Prostate gland (tissue), 2 donors: ENCODE results near the gene SLC6A6. TPM values are rescaled to one million over a fixed set of nuclear protein-coding genes. Genes with fewer than 3 reads are reported as not detected.

ENCODE experiments used
- DNase-seq: peaks from one replicate; pipeline ENCODE4 v3.0.0-alpha.2; 2019; ENCODE audit warnings: low spot score
- H3K27ac ChIP-seq, 2 donors: fragments of 200-600 bp; sonication (generic); 2 replicates each; pipeline ENCODE4 v1.5.1; 2017 to 2019
- H3K27me3 ChIP-seq: fragments of 200-600 bp; sonication (generic); replicated peaks from 2 replicates; pipeline ENCODE4 v1.5.1; 2019; ENCODE audit not compliant: insufficient read depth
- H3K36me3 ChIP-seq, 2 donors: fragments of 200-600 bp; sonication (generic); 1 replicate in 1 of 2; 2 replicates in 1 of 2; pipeline versions ENCODE4 v1.5.1 to v1.8.1; 2017 to 2019
- H3K4me1 ChIP-seq: fragments of 200-600 bp; sonication (generic); replicated peaks from 2 replicates; pipeline ENCODE4 v1.5.1; 2019
- H3K4me3 ChIP-seq, 2 donors: fragments of 200-600 bp; sonication (generic); 2 replicates each; pipeline ENCODE4 v1.5.1; 2017 to 2019
- H3K9me3 ChIP-seq: fragments of 200-600 bp; sonication (generic); 2 replicates; pipeline ENCODE4 v1.5.1; 2017
- POLR2A ChIP-seq: fragments of 450-650 bp; IDR thresholded peaks from one replicate; pipeline ENCODE4 v1.6.1; 2016; ENCODE audit warnings: antibody characterized with exemption, mild to moderate bottlenecking
- POLR2AphosphoS5 ChIP-seq: sonication (generic); formaldehyde crosslinking; IDR thresholded peaks from one replicate; pipeline ENCODE4 v1.6.1; 2017; ENCODE audit warnings: antibody characterized with exemption
- WGBS: methylation state at CpG from one replicate; pipeline ENCODE4 v1.1.5; 2018; 5-methylcytosine and 5-hydroxymethylcytosine counted together
- intact Hi-C: fragments of 100-400 bp; cut with DNase I; formaldehyde crosslinking; loops from one replicate; pipeline ENCODE4 v1.14.2; 2022
- total RNA-seq, 2 donors: library from RNA; depleted of rRNA; stranded (reverse); fragments of >200 nt; gene quantifications; one replicate each; pipeline ENCODE4 v1.1.0, GENCODE V29; 2016
- TF ChIP-seq, protein P1 (sequence below), 4 experiments: fragments of 200-600 bp in 2 of 4; fragments of 450-650 bp in 2 of 4; sonication (generic) in 2 of 4; IDR thresholded peaks; 1 replicate in 3 of 4; 2 replicates in 1 of 4; pipeline ENCODE4 v1.5.1; 2016 to 2019; ENCODE audit warnings: antibody characterized with exemption in 4 of 4, mild to moderate bottlenecking in 2 of 4, moderate library complexity in 2 of 4

The SLC6A6 gene
- total RNA-seq, 2 donors from 2014 or later = 6.9 to 24.5 TPM

DNA sequence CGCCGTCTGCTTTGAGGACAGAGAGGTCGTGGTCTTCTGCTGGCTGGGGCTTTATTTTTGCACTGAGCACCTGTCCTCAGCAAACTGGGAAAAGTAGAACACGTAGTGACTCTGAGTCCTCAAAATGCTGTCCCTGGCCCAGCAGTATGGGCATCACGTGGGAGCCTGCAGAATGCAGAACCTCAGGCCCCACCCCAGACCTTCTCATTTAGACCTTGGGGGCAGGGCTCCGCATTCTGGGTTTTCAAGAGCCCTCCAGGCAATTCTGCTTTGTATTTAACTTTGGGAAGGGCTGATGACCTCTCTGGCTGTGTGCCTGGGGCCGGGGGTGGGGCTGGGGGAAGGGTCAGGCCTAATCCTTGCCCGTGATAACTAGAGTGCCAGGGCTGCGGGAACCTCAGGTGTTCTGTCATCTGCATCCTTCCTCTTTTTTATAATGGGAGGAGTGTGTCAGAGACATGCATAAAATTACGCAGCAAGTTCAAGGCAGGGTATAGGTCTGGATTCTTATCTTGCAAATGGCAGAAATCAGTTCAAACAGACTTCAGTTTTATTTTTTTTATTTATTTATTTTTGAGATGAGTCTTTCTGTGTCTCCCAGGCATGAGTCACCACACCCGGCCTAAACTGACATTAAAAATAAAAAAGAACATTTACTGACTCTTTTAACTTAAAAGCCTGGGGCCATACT, 11.1 kb downstream of the SLC6A6 start:
- intact Hi-C loops = no loop called here
- TF ChIP-seq POLR2A (no peak), POLR2AphosphoS5 (no peak)
- TF ChIP-seq, protein P1, sequence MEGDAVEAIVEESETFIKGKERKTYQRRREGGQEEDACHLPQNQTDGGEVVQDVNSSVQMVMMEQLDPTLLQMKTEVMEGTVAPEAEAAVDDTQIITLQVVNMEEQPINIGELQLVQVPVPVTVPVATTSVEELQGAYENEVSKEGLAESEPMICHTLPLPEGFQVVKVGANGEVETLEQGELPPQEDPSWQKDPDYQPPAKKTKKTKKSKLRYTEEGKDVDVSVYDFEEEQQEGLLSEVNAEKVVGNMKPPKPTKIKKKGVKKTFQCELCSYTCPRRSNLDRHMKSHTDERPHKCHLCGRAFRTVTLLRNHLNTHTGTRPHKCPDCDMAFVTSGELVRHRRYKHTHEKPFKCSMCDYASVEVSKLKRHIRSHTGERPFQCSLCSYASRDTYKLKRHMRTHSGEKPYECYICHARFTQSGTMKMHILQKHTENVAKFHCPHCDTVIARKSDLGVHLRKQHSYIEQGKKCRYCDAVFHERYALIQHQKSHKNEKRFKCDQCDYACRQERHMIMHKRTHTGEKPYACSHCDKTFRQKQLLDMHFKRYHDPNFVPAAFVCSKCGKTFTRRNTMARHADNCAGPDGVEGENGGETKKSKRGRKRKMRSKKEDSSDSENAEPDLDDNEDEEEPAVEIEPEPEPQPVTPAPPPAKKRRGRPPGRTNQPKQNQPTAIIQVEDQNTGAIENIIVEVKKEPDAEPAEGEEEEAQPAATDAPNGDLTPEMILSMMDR (IDR thresholded peaks at IDR 0.05) = no peak
- 69% methylated on average over 11 of the region's 11 CpGs for WGBS
- no peaks in the 10 kb centered on the region for H3K27me3 ChIP-seq
- no peaks in the 10 kb centered on the region for H3K36me3 ChIP-seq
- H3K4me3 ChIP-seq = no peak overlapping the region
- no peak for DNase-seq
- H3K27ac ChIP-seq = no peak overlapping the region
- H3K4me1 ChIP-seq = no peaks in the 10 kb centered on the region
- H3K9me3 ChIP-seq = no peaks in the 10 kb centered on the region

DNA sequence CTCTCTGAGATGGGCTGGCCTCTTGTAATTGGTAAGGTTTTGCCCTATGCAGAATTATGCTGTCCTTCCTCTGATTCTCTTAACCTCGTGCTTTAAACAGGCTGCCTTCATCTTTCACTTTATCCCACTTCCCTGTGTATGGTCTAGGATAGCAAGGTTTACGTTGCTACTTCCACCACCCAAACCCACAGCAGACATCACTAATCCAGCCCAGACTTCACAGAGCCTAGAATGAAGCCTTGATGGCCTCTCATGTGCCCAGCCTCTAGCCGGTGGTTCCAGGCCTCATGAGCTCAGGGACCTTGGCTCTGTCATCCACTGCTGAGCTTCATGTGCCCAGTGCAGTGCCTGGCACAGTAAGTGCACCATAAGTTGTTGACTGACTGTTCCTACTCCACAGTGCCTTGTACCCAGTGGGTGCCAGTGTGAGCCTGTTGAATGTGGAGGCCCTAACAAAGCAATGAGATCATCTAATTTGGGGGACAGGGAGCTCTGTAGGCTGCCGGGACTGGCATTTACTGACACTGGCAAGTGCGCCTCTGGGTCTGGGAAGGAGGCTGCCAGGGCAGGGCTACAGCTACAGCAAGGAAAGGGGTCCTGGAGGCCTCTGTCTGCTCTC, 12.5 kb downstream of the SLC6A6 start:
- Histone ChIP-seq H3K27me3 (no peaks in the 10 kb centered on the region), H3K36me3 (no peaks in the 10 kb centered on the region), H3K4me1 (no peaks in the 10 kb centered on the region), H3K9me3 (no peaks in the 10 kb centered on the region), H3K4me3 (no peak overlapping the region), H3K27ac (no peak overlapping the region)
- TF ChIP-seq, protein P1 (IDR thresholded peaks at IDR 0.05) = no peak
- TF ChIP-seq POLR2AphosphoS5 = no peak
- no peak for TF ChIP-seq POLR2A
- 84% methylated on average over 5 of the region's 5 CpGs for WGBS
- no peak for DNase-seq
- intact Hi-C loops = no loop called here

DNA sequence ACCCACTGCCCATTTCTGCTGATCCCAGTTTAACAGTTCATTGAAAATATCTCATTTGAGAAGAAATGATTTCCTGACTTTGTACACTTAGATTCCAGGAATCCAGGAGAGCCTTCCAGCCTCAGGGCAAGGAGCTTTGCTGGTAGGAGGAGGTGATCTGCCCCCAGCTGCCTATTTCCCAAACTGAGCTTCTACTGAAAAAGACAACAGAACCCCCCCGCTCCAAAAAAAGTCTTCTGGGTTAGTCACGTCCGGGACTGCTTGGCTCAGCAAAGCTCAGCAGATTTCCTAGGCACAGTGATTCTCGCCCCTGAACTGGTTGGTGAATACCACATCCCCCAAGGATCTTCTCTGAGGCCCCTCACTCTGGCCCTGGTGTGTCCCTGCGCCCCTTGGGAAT, 13.1 kb downstream of the SLC6A6 start:
- H3K36me3 ChIP-seq = no peaks in the 10 kb centered on the region
- no peak overlapping the region for H3K4me3 ChIP-seq
- 98% methylated on average over 5 of the region's 5 CpGs for WGBS
- no peak overlapping the region for H3K27ac ChIP-seq
- H3K27me3 ChIP-seq = no peaks in the 10 kb centered on the region
- DNase-seq = no peak
- H3K4me1 ChIP-seq = no peaks in the 10 kb centered on the region
- intact Hi-C loops = no loop called here
- TF ChIP-seq POLR2AphosphoS5 (no peak), POLR2A (no peak)
- TF ChIP-seq, protein P1 (IDR thresholded peaks at IDR 0.05) = no peak
- no peaks in the 10 kb centered on the region for H3K9me3 ChIP-seq

GRCh38 chr3:14416453-14416852, 14.0 kb downstream of the SLC6A6 start:
- H3K27ac ChIP-seq = no peak overlapping the region
- no peaks in the 10 kb centered on the region for H3K27me3 ChIP-seq
- WGBS = 79% methylated on average over 6 of the region's 6 CpGs
- intact Hi-C loops = no loop called here
- no peaks in the 10 kb centered on the region for H3K36me3 ChIP-seq
- TF ChIP-seq POLR2A = no peak
- no peak for TF ChIP-seq POLR2AphosphoS5
- TF ChIP-seq, protein P1 (IDR thresholded peaks at IDR 0.05) = no peak
- no peaks in the 10 kb centered on the region for H3K4me1 ChIP-seq
- H3K4me3 ChIP-seq = no peak overlapping the region
- H3K9me3 ChIP-seq = no peaks in the 10 kb centered on the region
- DNase-seq = no peak
